ENCODE results near the gene DCTN3. TPM values are rescaled to one million over a fixed set of nuclear protein-coding genes. Genes with fewer than 3 reads are reported as not detected.

The DCTN3 gene
- total and polyA plus RNA-seq, 2 donors (not counting 3 experiments of a cell fraction or from before 2014, with no cell fraction given): 91.0 to 170 TPM

GRCh38 chr9:34637356-34638137 is 17.3 kb upstream of the DCTN3 start, which contains the start of gene SIGMAR1:
Gene SIGMAR1 (minus strand): TSS chr9:34637787. CDS start chr9:34637697, 90 bp downstream.
- dilution Hi-C loops (cut with MboI; ENCODE audit: extremely low pct_ligation_motif_present, low sequenced_read_pairs): no loop called here
- peak; percentile 89 for FAIRE-seq

GRCh38 chr9:34636791-34637355 is 16.6 kb upstream of the DCTN3 start:
- POLR2A ChIA-PET: interaction anchor here (1.3 kb wide), 1 partner anchor 10 kb away, joined by 7 read pairs; the partner anchor contains the start of gene GALT
- H3K27ac ChIP-seq (ENCODE audit: insufficient read depth, low read depth, low read length): no peak overlapping the region
- H3K9me1 ChIP-seq (replicated peaks; ENCODE audit: control insufficient read depth, extremely low read depth, insufficient read depth, low read length): no peaks in the 10 kb centered on the region
- H4K20me1 ChIP-seq (replicated peaks; ENCODE audit: control insufficient read depth, extremely low read depth, insufficient read depth, low read length): no peaks in the 10 kb centered on the region
- intact Hi-C loops (cut with micrococcal nuclease): loop anchor here (1.0 to 2.0 kb wide), 2 partner anchors 9 to 28 kb away; partner anchors contain the start of gene GALT
- H3K4me3 ChIP-seq (replicated peaks in 1 of 3; ENCODE audit: insufficient read depth in 1 of 3, low read depth in 1 of 3, low read length in 3 of 3): peak overlapping the region; percentile 3 to 63 (median 47)
- no peaks in the 10 kb centered on the region for H3K9me3 ChIP-seq (replicated peaks; ENCODE audit: control insufficient read depth, insufficient read depth, low read length)
- CTCF ChIA-PET: interaction anchor here (0.8 to 3.3 kb wide), 12 partner anchors 10 to 305 kb away, joined by 3 to 41 read pairs (median 7); partner anchors contain the start of genes DCTN3, GALT and RPP25L
- peaks cover 19% of the 10 kb centered on the region for H3K79me2 ChIP-seq (ENCODE audit: control insufficient read depth, insufficient read depth, low read length)
- H3K27me3 ChIP-seq (ENCODE audit: control insufficient read depth in 2 of 2, insufficient read depth in 2 of 2, low read length in 2 of 2): no peaks in the 10 kb centered on the region
- FAIRE-seq (peak; percentile 46), DNase-seq (ENCODE audit: low read depth, low spot score) (no peak)
- peaks cover 0 to 2% of the 10 kb centered on the region in 2 experiments for H3K36me3 ChIP-seq (ENCODE audit: control insufficient read depth in 2 of 2, extremely low read depth in 1 of 2, insufficient read depth in 2 of 2, low read length in 2 of 2)
- dilution Hi-C loops (cut with MboI; ENCODE audit: extremely low pct_ligation_motif_present, low sequenced_read_pairs): no loop called here
- peaks cover 16% of the 10 kb centered on the region for H3K4me1 ChIP-seq (ENCODE audit: control insufficient read depth, extremely low read depth, insufficient read depth, low read length)
- peak overlapping the region; percentile 57 for H3K4me2 ChIP-seq (ENCODE audit: insufficient read depth, low read length)
- no TSS peak for BruUV-seq (replicated peaks)
- TF ChIP-seq POLR2A (IDR thresholded peaks at IDR 0.05; ENCODE audit: low read depth, low read length) (no peak), GATA2 (IDR thresholded peaks at IDR 0.05; ENCODE audit: insufficient read depth, insufficient read length, low read depth, low read length) (no peak), CTCF (IDR thresholded peaks at IDR 0.05; ENCODE audit: extremely low read depth in 1 of 2, insufficient read depth in 1 of 2, low read depth in 1 of 2, low read length in 2 of 2) (no peak), JUN (IDR thresholded peaks at IDR 0.05; ENCODE audit: borderline replicate concordance, insufficient read depth, insufficient read length, low read depth) (no peak), MYC (IDR thresholded peaks at IDR 0.05; ENCODE audit: low read depth, low read length) (peak; percentile 19)
- H3K9ac ChIP-seq (replicated peaks; ENCODE audit: extremely low read depth, insufficient read depth, low read length): peak overlapping the region; percentile 48
- H2AFZ ChIP-seq (ENCODE audit: low read depth, low read length): peak overlapping the region; percentile 56

More at GRCh38 chr9:34637356-34638137, 17.3 kb upstream of the DCTN3 start, which contains the start of gene SIGMAR1:
- Histone ChIP-seq H3K4me1 (ENCODE audit: control insufficient read depth, extremely low read depth, insufficient read depth, low read length) (peaks cover 16% of the 10 kb centered on the region), H3K27ac (ENCODE audit: insufficient read depth, low read depth, low read length) (peak within 1 kb of the TSS; percentile 33), H3K27me3 (ENCODE audit: control insufficient read depth in 2 of 2, insufficient read depth in 2 of 2, low read length in 2 of 2) (no peaks in the 10 kb centered on the region), H3K9me3 (replicated peaks; ENCODE audit: control insufficient read depth, insufficient read depth, low read length) (no peaks in the 10 kb centered on the region), H4K20me1 (replicated peaks; ENCODE audit: control insufficient read depth, extremely low read depth, insufficient read depth, low read length) (no peaks in the 10 kb centered on the region), H3K9ac (replicated peaks; ENCODE audit: extremely low read depth, insufficient read depth, low read length) (peak within 1 kb of the TSS; percentile 53), H3K4me3 (replicated peaks in 1 of 3; ENCODE audit: insufficient read depth in 1 of 3, low read depth in 1 of 3, low read length in 3 of 3) (peak within 1 kb of the TSS; percentile 10 to 63 (median 47)), H3K9me1 (replicated peaks; ENCODE audit: control insufficient read depth, extremely low read depth, insufficient read depth, low read length) (no peaks in the 10 kb centered on the region), H3K4me2 (ENCODE audit: insufficient read depth, low read length) (peak within 1 kb of the TSS; percentile 64), H2AFZ (ENCODE audit: low read depth, low read length) (peak within 1 kb of the TSS; percentile 86), H3K36me3 (ENCODE audit: control insufficient read depth in 2 of 2, extremely low read depth in 1 of 2, insufficient read depth in 2 of 2, low read length in 2 of 2) (peaks cover 0 to 2% of the 10 kb centered on the region in 2 experiments), H3K79me2 (ENCODE audit: control insufficient read depth, insufficient read depth, low read length) (peaks cover 19% of the 10 kb centered on the region)
- no TSS peak for BruUV-seq (replicated peaks)
- ChIA-PET POLR2A (interaction anchor here (1.2 to 1.3 kb wide), 2 partner anchors 9 to 28 kb away, joined by 3 to 7 read pairs; partner anchors contain the start of gene GALT), CTCF (interaction anchor here (0.8 to 2.7 kb wide), 12 partner anchors 9 to 305 kb away, joined by 3 to 18 read pairs (median 5); partner anchors contain the start of genes DCTN3, GALT and RPP25L)
- TF ChIP-seq POLR2A (IDR thresholded peaks at IDR 0.05; ENCODE audit: low read depth, low read length): peak; percentile 81
- no peak for TF ChIP-seq MYC (IDR thresholded peaks at IDR 0.05; ENCODE audit: low read depth, low read length)
- peak; percentile 87 for TF ChIP-seq MAX (IDR thresholded peaks at IDR 0.05; ENCODE audit: insufficient read depth, insufficient read length)
- peak; percentile 90 for TF ChIP-seq POLR2AphosphoS5 (IDR thresholded peaks at IDR 0.05; ENCODE audit: insufficient read depth, low read depth, low read length)
- TF ChIP-seq FOS (IDR thresholded peaks at IDR 0.05; ENCODE audit: borderline replicate concordance, insufficient read depth, low read length): no peak
- intact Hi-C loops (cut with micrococcal nuclease): loop anchor here (1.0 to 2.0 kb wide), 2 partner anchors 9 to 27 kb away; partner anchors contain the start of gene GALT
- peak; percentile 91 for DNase-seq (ENCODE audit: low read depth, low spot score)
